ENCODE measurements around the gene ZNF609.

The ZNF609 gene

DNA sequence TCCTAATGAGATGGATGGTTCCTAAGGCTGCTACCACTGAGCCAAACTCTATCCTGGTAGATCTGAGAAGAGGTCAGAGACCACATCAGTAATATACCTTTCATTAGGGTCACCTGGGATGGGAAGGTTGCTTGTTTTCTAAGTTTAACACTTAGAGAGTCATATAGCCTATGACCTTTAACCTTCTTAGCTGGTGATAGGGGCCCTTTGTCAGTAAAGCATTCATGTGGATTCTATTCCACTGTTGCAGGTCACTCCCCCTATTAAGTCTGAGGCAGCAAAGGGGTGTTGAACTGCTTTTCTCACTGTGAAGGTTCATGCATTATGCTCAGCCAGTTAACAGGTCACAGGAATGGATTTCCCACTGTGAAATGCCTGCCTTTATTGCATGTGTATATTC, 6.1 kb upstream of the ZNF609 start:
- no peak overlapping the region for H3K4me3 ChIP-seq (ENCODE audit: control insufficient read depth, low read depth, low read length)
- no peak for DNase-seq (ENCODE audit: low read depth)
- TF ChIP-seq, protein P1, sequence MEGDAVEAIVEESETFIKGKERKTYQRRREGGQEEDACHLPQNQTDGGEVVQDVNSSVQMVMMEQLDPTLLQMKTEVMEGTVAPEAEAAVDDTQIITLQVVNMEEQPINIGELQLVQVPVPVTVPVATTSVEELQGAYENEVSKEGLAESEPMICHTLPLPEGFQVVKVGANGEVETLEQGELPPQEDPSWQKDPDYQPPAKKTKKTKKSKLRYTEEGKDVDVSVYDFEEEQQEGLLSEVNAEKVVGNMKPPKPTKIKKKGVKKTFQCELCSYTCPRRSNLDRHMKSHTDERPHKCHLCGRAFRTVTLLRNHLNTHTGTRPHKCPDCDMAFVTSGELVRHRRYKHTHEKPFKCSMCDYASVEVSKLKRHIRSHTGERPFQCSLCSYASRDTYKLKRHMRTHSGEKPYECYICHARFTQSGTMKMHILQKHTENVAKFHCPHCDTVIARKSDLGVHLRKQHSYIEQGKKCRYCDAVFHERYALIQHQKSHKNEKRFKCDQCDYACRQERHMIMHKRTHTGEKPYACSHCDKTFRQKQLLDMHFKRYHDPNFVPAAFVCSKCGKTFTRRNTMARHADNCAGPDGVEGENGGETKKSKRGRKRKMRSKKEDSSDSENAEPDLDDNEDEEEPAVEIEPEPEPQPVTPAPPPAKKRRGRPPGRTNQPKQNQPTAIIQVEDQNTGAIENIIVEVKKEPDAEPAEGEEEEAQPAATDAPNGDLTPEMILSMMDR (IDR thresholded peaks at IDR 0.05; ENCODE audit: control insufficient read depth, insufficient read depth, low read depth, low read length, missing control alignments), result no peak

DNA sequence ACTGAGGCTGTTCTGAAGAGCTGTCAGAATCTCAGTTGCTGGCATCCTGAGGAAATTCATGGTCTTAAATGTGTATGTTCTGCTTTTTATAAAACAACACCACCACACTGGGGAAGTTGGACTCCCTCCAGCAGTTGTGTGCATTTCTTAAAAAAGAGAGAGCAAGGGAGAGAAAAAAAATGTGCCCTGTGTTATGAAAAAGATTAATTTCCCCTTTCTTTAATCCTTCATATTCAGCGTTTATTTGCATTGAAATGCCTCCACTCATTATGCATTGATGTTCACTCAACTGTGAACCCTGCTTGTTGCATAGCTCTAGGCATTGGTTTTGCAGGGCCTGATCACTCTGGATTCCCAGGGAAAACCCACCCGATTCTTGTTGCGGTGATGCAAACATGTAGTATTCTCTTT, 4.4 kb upstream of the ZNF609 start:
- DNase-seq (ENCODE audit: low read depth), result no peak
- H3K4me3 ChIP-seq (ENCODE audit: control insufficient read depth, low read depth, low read length), result no peak overlapping the region
- TF ChIP-seq, protein P1 (IDR thresholded peaks at IDR 0.05; ENCODE audit: control insufficient read depth, insufficient read depth, low read depth, low read length, missing control alignments), result no peak

DNA sequence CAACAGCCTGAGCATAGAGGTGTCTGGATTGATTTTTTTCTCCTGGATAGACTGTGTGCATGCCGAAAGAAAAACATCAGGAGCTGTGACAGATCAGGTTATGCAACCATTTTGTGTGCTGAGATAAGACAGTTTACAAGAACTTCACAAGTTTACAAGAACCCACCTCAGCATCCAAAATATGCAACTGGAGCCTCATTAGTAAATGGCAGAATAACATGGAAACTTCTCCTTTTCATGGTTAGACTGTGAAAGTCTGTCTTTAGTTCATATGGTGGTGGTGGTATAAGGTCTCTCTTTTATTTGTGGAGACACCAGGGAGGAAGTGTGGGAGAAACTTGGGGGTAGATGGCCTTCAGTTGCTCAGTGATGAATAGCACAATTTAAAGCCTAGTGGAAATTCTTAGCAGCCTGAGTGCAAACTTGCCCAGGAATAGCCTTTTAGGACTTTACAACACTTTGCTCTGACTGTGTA, 3.7 kb upstream of the ZNF609 start:
- H3K4me3 ChIP-seq (ENCODE audit: control insufficient read depth, low read depth, low read length), result no peak overlapping the region
- TF ChIP-seq, protein P1 (IDR thresholded peaks at IDR 0.05; ENCODE audit: control insufficient read depth, insufficient read depth, low read depth, low read length, missing control alignments), result no peak
- peak; percentile 24 for DNase-seq (ENCODE audit: low read depth)

DNA sequence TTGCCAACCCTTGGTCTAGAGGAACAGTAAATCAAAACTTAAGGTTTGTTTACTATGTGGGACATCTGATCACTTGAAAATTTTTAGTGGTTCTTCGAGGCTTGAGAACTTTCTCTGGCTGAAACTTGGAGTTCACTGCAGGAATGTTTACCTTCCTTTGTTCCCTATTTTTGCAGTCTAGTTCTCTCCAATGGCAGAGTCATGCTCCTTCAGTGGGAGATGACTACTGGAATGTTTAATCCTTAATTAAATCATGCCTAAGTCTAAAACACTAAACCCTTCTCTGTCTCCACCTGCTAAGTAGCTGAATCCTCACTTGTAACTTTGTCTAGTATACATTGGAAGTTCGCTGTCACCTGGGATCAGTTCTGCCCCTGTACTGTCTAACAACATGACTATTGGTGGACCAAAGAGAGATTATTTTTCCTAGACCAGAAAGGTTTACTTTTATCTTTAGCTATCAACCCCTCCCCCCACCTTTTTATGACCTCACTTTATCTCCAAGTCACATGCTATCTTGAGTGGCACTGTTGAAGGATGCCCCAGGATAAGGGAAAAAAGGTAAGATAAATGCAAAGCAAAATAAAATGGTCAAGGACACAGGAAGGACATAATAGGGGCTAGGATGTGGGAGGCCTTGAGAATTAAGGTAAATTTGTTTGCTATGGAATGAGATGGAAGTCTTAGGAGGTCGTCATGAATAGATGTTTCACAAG, 1.2 kb upstream of the ZNF609 start:
- no peak for DNase-seq (ENCODE audit: low read depth)
- TF ChIP-seq, protein P1 (IDR thresholded peaks at IDR 0.05; ENCODE audit: control insufficient read depth, insufficient read depth, low read depth, low read length, missing control alignments), result no peak
- H3K4me3 ChIP-seq (ENCODE audit: control insufficient read depth, low read depth, low read length), result no peak overlapping the region

DNA sequence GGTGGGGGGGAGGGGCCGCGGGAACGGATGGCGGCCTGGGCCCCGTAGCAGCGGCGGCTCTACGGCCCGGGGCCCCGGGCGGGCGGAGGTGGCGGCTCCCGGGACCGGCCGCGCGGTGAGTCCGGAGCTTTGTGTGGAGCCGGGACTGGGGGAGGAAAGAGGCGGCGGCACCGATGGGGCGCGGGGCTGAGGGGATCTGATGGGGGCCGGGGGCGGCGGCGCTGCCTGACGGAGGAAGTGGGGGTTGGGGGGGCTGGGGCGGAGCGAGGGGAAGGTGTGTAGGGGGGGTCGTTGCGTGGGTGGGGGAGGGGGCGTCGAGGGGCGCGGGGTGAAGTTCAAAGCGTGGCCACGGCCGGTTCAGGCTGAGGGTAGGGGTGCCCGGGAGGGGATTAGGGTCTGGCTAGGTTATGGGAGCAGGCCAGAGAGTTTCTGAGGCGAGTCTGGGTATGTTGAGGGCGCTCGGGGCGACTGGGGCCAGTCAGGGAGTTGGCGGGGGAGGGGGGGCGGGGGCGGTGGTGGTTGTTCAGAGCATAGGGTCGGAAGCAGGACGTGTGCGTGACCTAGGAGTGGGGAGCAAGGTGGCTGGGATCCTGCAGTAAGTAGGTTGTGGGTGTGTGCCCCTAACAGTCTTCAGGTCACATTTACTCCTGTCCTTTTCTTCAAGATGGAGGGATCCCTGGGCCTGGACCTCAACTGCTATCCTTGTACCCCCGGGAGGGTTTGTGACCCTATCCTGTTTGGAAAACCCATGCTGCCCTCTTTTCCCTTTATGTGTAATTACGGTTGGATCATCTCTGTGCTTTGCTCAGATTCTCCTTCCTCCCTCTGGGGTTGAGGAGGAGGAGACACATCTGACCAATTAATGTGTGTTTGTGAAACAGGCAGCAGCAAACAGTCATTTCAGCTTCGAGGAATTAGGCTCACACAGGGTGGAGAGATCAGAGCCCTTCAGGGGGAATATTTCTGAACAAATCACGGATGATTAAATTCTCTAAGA, 644 bp downstream of the ZNF609 start:
- H3K4me3 ChIP-seq (ENCODE audit: control insufficient read depth, low read depth, low read length), result peak overlapping the region; percentile 64
- TF ChIP-seq, protein P1 (IDR thresholded peaks at IDR 0.05; ENCODE audit: control insufficient read depth, insufficient read depth, low read depth, low read length, missing control alignments), result peak; percentile 9
- peak; percentile 56 for DNase-seq (ENCODE audit: low read depth)

DNA sequence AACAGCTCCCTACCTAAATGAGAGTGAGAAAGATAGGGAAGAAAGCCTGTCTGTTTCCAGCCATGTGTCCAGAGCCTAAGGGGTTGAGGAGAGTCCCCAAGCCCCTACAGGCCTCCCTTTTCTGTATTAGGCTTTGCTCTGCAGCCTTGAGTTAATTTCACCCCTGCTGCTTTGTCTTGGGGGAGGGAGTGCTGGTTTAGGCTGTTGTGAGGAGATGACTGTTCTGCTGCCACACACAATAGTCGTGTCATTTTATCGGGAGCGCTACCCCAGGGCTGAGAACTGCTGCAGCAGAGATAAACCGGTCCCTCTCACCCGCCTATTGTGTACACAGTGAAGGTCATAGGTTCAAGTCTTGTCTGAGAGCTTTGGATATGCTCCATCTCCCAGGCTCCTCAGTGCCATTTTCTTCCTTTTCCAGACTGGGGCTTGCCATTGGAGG, 1.4 kb downstream of the ZNF609 start:
- TF ChIP-seq, protein P1 (IDR thresholded peaks at IDR 0.05; ENCODE audit: control insufficient read depth, insufficient read depth, low read depth, low read length, missing control alignments), result no peak
- DNase-seq (ENCODE audit: low read depth), result no peak

More for the DNA sequence above, 1.4 kb downstream of the ZNF609 start:
- peak overlapping the region; percentile 64 for H3K4me3 ChIP-seq (ENCODE audit: control insufficient read depth, low read depth, low read length)
